Spleen (tissue), 7 donors: ENCODE data around the gene GJC2.

Source experiments
- POLR2AphosphoS5 ChIP-seq, 3 donors: sonication (generic); formaldehyde crosslinking; IDR thresholded peaks; one replicate each; pipeline ENCODE4 v1.5.1; 2017; ENCODE audit warnings: antibody characterized with exemption in 3 of 3
- TF ChIP-seq, protein P1 (sequence below), 11 experiments: fragments of 200-600 bp in 7 of 11; fragments of 450-650 bp in 4 of 11; sonication (generic) in 4 of 11; IDR thresholded peaks in 8 of 11; conservative IDR thresholded peaks in 3 of 11; 1 replicate in 7 of 11; 2 replicates in 4 of 11; pipeline versions ENCODE4 v1.4.0 to v1.8.0; 2016 to 2021; ENCODE audit warnings: antibody characterized with exemption in 11 of 11, inconsistent platforms in 4 of 11, mild to moderate bottlenecking in 1 of 11
- donor health status: DM: no; HTN: no; CAD: no; lungs with moderate emphysema.
- donor health status: DM: no; HTN: no; CAD: no.
- donor health status: DM: no; HTN: no; CAD: no.

DNA sequence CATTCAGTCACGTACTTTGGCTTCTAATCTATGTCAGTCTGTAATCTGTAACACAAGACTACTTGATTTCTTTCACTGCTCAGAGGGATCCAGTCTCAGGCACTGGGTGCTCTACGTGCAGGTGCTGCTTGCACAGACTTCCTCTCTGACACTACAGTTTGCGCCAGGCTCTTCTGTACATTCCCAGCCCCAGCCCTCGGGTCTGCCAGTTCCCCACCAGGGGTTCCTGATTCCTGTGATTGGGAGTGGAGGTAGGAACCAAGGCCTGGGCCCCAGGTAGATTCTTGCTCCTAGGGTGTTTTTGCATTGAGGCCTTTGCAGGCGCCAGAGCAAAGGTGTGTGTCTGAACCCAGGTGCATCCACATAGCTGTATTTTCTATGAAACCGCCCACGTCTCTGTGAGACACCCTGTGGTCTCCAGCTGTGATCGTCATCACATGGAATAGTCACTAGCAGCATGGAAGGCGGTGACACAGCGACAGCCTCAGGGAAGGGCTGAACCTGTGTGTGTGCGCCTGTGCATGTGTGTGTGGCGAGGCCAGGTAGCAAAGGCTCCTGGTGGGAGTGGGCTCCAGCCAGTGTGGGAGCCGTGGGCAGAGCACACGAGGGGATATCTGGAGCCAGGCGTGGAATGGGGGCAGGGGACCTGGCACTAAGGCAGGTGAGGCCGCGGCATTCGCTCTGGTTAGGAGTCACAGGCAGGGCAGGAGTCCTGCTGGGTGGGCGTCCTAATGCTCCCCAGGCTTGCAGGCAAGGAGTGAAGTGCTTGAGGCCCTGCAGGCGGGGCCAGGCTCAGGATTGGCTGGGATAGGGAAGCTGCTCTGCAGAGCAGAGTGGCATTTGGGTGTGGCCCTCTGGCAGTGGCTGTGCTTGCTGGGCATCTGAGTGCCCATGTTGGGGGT, 5.2 kb downstream of the GJC2 start:
- no peak for TF ChIP-seq POLR2AphosphoS5 (IDR thresholded peaks at IDR 0.05)
- TF ChIP-seq, protein P1, sequence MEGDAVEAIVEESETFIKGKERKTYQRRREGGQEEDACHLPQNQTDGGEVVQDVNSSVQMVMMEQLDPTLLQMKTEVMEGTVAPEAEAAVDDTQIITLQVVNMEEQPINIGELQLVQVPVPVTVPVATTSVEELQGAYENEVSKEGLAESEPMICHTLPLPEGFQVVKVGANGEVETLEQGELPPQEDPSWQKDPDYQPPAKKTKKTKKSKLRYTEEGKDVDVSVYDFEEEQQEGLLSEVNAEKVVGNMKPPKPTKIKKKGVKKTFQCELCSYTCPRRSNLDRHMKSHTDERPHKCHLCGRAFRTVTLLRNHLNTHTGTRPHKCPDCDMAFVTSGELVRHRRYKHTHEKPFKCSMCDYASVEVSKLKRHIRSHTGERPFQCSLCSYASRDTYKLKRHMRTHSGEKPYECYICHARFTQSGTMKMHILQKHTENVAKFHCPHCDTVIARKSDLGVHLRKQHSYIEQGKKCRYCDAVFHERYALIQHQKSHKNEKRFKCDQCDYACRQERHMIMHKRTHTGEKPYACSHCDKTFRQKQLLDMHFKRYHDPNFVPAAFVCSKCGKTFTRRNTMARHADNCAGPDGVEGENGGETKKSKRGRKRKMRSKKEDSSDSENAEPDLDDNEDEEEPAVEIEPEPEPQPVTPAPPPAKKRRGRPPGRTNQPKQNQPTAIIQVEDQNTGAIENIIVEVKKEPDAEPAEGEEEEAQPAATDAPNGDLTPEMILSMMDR (IDR thresholded peaks at IDR 0.05 in 8 of 11, conservative IDR thresholded peaks at IDR 0.05 in 3 of 11) = no peak
